ENCODE data around the gene CFAP99.

Gene CFAP99

GRCh38 chr4:2442175-2442993, 23.6 kb downstream of the CFAP99 start:
- no peak overlapping the region for H2AFZ ChIP-seq
- no peak overlapping the region for H3K27ac ChIP-seq
- no peaks in the 10 kb centered on the region for H3K9me3 ChIP-seq (ENCODE audit: control insufficient read depth, low read length)
- H3K79me2 ChIP-seq: no peaks in the 10 kb centered on the region
- no peaks in the 10 kb centered on the region for H3K27me3 ChIP-seq (ENCODE audit: control insufficient read depth, insufficient read depth, low read length)
- no peaks in the 10 kb centered on the region for H3K36me3 ChIP-seq (ENCODE audit: control insufficient read depth, insufficient read depth, low read length)
- no peak overlapping the region for H3K9ac ChIP-seq
- no peak for TF ChIP-seq CTCF (IDR thresholded peaks at IDR 0.05)
- no peak overlapping the region for H3K4me2 ChIP-seq (ENCODE audit: low read length)
- H3K4me3 ChIP-seq (ENCODE audit: low read depth, low read length): no peak overlapping the region
- H3K4me1 ChIP-seq: no peaks in the 10 kb centered on the region

GRCh38 chr4:2443061-2443730, 24.4 kb downstream of the CFAP99 start:
- Histone ChIP-seq H3K79me2 (no peaks in the 10 kb centered on the region), H3K27me3 (ENCODE audit: control insufficient read depth, insufficient read depth, low read length) (no peaks in the 10 kb centered on the region), H2AFZ (no peak overlapping the region), H3K4me3 (ENCODE audit: low read depth, low read length) (no peak overlapping the region), H3K36me3 (ENCODE audit: control insufficient read depth, insufficient read depth, low read length) (no peaks in the 10 kb centered on the region), H3K27ac (no peak overlapping the region), H3K4me1 (no peaks in the 10 kb centered on the region), H3K9ac (no peak overlapping the region), H3K9me3 (ENCODE audit: control insufficient read depth, low read length) (no peaks in the 10 kb centered on the region), H3K4me2 (ENCODE audit: low read length) (no peak overlapping the region)
- TF ChIP-seq CTCF (IDR thresholded peaks at IDR 0.05): no peak

GRCh38 chr4:2443956-2444740, 25.4 kb downstream of the CFAP99 start:
- no peak overlapping the region for H3K4me3 ChIP-seq (ENCODE audit: low read depth, low read length)
- H3K9me3 ChIP-seq (ENCODE audit: control insufficient read depth, low read length): no peaks in the 10 kb centered on the region
- H3K27ac ChIP-seq: no peak overlapping the region
- no peaks in the 10 kb centered on the region for H3K79me2 ChIP-seq
- H3K4me1 ChIP-seq: no peaks in the 10 kb centered on the region
- TF ChIP-seq CTCF (IDR thresholded peaks at IDR 0.05): no peak
- H3K4me2 ChIP-seq (ENCODE audit: low read length): no peak overlapping the region
- no peak overlapping the region for H2AFZ ChIP-seq
- H3K36me3 ChIP-seq (ENCODE audit: control insufficient read depth, insufficient read depth, low read length): no peaks in the 10 kb centered on the region
- no peaks in the 10 kb centered on the region for H3K27me3 ChIP-seq (ENCODE audit: control insufficient read depth, insufficient read depth, low read length)
- H3K9ac ChIP-seq: no peak overlapping the region

- no peak for TF ChIP-seq CTCF (IDR thresholded peaks at IDR 0.05)
- no peaks in the 10 kb centered on the region for H3K9me3 ChIP-seq (ENCODE audit: control insufficient read depth, low read length)
Measured at GRCh38 chr4:2445130-2445529, 26.4 kb downstream of the CFAP99 start.

More at GRCh38 chr4:2445130-2445529, 26.4 kb downstream of the CFAP99 start:
- no peaks in the 10 kb centered on the region for H3K79me2 ChIP-seq
- H3K36me3 ChIP-seq (ENCODE audit: control insufficient read depth, insufficient read depth, low read length): no peaks in the 10 kb centered on the region
- no peak overlapping the region for H3K4me2 ChIP-seq (ENCODE audit: low read length)
- no peaks in the 10 kb centered on the region for H3K27me3 ChIP-seq (ENCODE audit: control insufficient read depth, insufficient read depth, low read length)
- H3K4me1 ChIP-seq: no peaks in the 10 kb centered on the region
- H2AFZ ChIP-seq: no peak overlapping the region
- no peak overlapping the region for H3K27ac ChIP-seq
- no peak overlapping the region for H3K4me3 ChIP-seq (ENCODE audit: low read depth, low read length)
- H3K9ac ChIP-seq: no peak overlapping the region

Measured in parathyroid adenoma (tissue), 2 donors.